Prostate gland (tissue), 2 donors: ENCODE results near the gene INSR.

Experiments used
- CTCF ChIP-seq, 4 experiments: fragments of 200-600 bp in 2 of 4; fragments of 450-650 bp in 2 of 4; sonication (generic) in 2 of 4; IDR thresholded peaks; 1 replicate in 3 of 4; 2 replicates in 1 of 4; pipeline ENCODE4 v1.5.1; 2016 to 2019; ENCODE audit warnings: antibody characterized with exemption in 4 of 4, mild to moderate bottlenecking in 2 of 4, moderate library complexity in 2 of 4
- POLR2A ChIP-seq: fragments of 450-650 bp; IDR thresholded peaks from one replicate; pipeline ENCODE4 v1.6.1; 2016; ENCODE audit warnings: antibody characterized with exemption, mild to moderate bottlenecking
- POLR2AphosphoS5 ChIP-seq: sonication (generic); formaldehyde crosslinking; IDR thresholded peaks from one replicate; pipeline ENCODE4 v1.6.1; 2017; ENCODE audit warnings: antibody characterized with exemption

DNA sequence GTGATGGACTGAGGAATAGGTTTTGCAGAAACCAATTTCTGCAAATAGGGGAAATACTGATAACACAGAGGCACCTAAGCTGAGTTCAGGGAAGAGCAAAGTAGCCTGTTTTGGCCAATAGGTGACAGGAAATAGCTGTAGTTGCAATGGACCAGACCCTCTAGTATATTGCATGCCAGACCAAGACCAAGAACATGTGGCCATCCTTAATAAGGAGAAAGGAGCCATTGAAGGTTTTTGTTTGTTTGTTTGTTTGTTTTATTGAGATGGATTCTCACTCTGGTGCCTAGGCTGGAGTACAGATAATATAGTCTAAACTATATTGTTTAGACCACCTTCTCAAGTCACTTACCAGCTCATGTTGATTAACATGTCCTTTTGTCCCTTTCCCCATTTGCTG, 123.2 kb downstream of the INSR start:
- TF ChIP-seq POLR2A (no peak), CTCF (IDR thresholded peaks at IDR 0.05) (no peak), POLR2AphosphoS5 (no peak)
